ENCODE measurements around the gene STX4. TPM values are rescaled to one million over a fixed set of nuclear protein-coding genes. Genes with fewer than 3 reads are reported as not detected.

The STX4 gene
- total and polyA plus RNA-seq, 9 of the 15 experiments (the other 6 are each of a cell fraction or from before 2014, with no cell fraction given) = 3.2 to 48.0 (median 21.5) TPM

GRCh38 chr16:30985401-30986128, 47.8 kb upstream of the STX4 start (continued):
- TF ChIP-seq SRSF7 (optimal IDR thresholded peaks at IDR 0.05; ENCODE audit: low read depth, low read length) = no peak
- no peak for TF ChIP-seq SP2 (IDR thresholded peaks at IDR 0.05; ENCODE audit: extremely low read depth, low read depth, low read length, poor library complexity, severe bottlenecking)
- no peak for TF ChIP-seq NBN (IDR thresholded peaks at IDR 0.05; ENCODE audit: low read depth)
- no peak for TF ChIP-seq FOXM1 (IDR thresholded peaks at IDR 0.05; ENCODE audit: low read depth)
- TF ChIP-seq FOXM1 (CRISPR knock-in tag; IDR thresholded peaks at IDR 0.05; ENCODE audit: low read depth) = no peak
- peak; percentile 46 to 76 for TF ChIP-seq RAD21 (CRISPR knock-in tag; conservative IDR thresholded peaks at IDR 0.05 in 1 of 2, IDR thresholded peaks at IDR 0.05 in 1 of 2)
- TF ChIP-seq NCOR1 (IDR thresholded peaks at IDR 0.05) = no peak
- TF ChIP-seq DDX20 (tag; IDR thresholded peaks at IDR 0.05; ENCODE audit: low read depth) = no peak
- TF ChIP-seq BCOR (IDR thresholded peaks at IDR 0.05) = no peak
- no peak for TF ChIP-seq HOMEZ (CRISPR knock-in tag; IDR thresholded peaks at IDR 0.05)
- TF ChIP-seq XRCC4 (IDR thresholded peaks at IDR 0.05; ENCODE audit: extremely low read depth, insufficient read depth, insufficient read length) = no peak
- TF ChIP-seq WHSC1 (IDR thresholded peaks at IDR 0.05; ENCODE audit: low read length) = no peak
- no peak for TF ChIP-seq NR3C1 (CRISPR knock-in tag; IDR thresholded peaks at IDR 0.05)
- no peak for TF ChIP-seq SNIP1 (IDR thresholded peaks at IDR 0.05; ENCODE audit: low read depth)
- TF ChIP-seq NFRKB (IDR thresholded peaks at IDR 0.05; ENCODE audit: low read depth) = peak; percentile 58; the same call in 1 of the 2 replicates
- TF ChIP-seq POLR2AphosphoS2 (IDR thresholded peaks at IDR 0.05; ENCODE audit: low read length) = no peak
- no peak for TF ChIP-seq TCF3 (CRISPR knock-in tag; IDR thresholded peaks at IDR 0.05)
- TF ChIP-seq ZNF274 (IDR thresholded peaks at IDR 0.05; ENCODE audit: borderline replicate concordance, low read depth, low read length) = no peak
- no peak for TF ChIP-seq TAF7 (tag; IDR thresholded peaks at IDR 0.05)
- TF ChIP-seq ZNF57 (CRISPR knock-in tag; IDR thresholded peaks at IDR 0.05) = no peak
- no peak for TF ChIP-seq COPS2 (conservative IDR thresholded peaks at IDR 0.05)
- no peak for TF ChIP-seq ID3 (CRISPR knock-in tag; IDR thresholded peaks at IDR 0.05)
- no peak for TF ChIP-seq ID3 (tag; IDR thresholded peaks at IDR 0.05)
- TF ChIP-seq CTBP1 (IDR thresholded peaks at IDR 0.05; ENCODE audit: borderline replicate concordance) = no peak
- no peak for TF ChIP-seq SRF (CRISPR knock-in tag; IDR thresholded peaks at IDR 0.05)
- TF ChIP-seq E2F6 (IDR thresholded peaks at IDR 0.05; ENCODE audit: borderline replicate concordance in 1 of 2, extremely low read depth in 1 of 2, insufficient read depth in 1 of 2, insufficient read length in 1 of 2, low read depth in 1 of 2, low read length in 1 of 2, poor library complexity in 1 of 2, severe bottlenecking in 1 of 2) = peak in 1 of 2 experiments; percentile 13
- TF ChIP-seq SIN3B (IDR thresholded peaks at IDR 0.05; ENCODE audit: low read depth) = no peak
- no peak for TF ChIP-seq HMG20A (CRISPR knock-in tag; conservative IDR thresholded peaks at IDR 0.05)

Data from K562 (cell line).